Activated T-cell treated with anti-CD3 and anti-CD28 coated beads, Interleukin-2, amount 50 U/mL, for 72 hours (primary cell): ENCODE data around the gene WFS1. TPM values are rescaled to one million over a fixed set of nuclear protein-coding genes. Genes with fewer than 3 reads are reported as not detected.

Experiments used
- ATAC-seq, 2 donors: fragments of 150-1000 bp; cut with Tn5 transposase; replicated peaks in 1 of 2; 2 replicates each; pipeline ENCODE4 v1.10.0; 2021; ENCODE audit warnings: moderate library complexity in 2 of 2, mild to moderate bottlenecking in 1 of 2
- DNase-seq, 2 donors: peaks; one replicate each; pipeline ENCODE4 v3.0.0; 2021 to 2022; ENCODE audit warnings: mixed read lengths in 1 of 2
- H3K27ac Mint-ChIP-seq: one replicate; pipeline ENCODE4 v1.8.0; 2022; ENCODE audit warnings: mild to moderate bottlenecking, moderate library complexity, mixed read lengths
- H3K27me3 Mint-ChIP-seq: one replicate; pipeline ENCODE4 v1.8.0; 2022; ENCODE audit warnings: low read depth, mixed read lengths
- H3K36me3 Mint-ChIP-seq, 2 donors: one replicate each; pipeline ENCODE4 v1.8.0; 2022; ENCODE audit warnings: mixed read lengths in 2 of 2, mild to moderate bottlenecking in 1 of 2; ENCODE audit not compliant: insufficient read depth in 2 of 2
- H3K4me1 Mint-ChIP-seq: one replicate; pipeline ENCODE4 v1.8.0; 2022; ENCODE audit warnings: low read depth, mixed read lengths
- H3K4me3 Mint-ChIP-seq, 2 donors: one replicate each; pipeline ENCODE4 v1.8.0; 2022; ENCODE audit warnings: mild to moderate bottlenecking in 2 of 2, mixed read lengths in 2 of 2, moderate library complexity in 2 of 2
- H3K9me3 Mint-ChIP-seq, 2 donors: one replicate each; pipeline ENCODE4 v1.8.0; 2022; ENCODE audit warnings: mixed read lengths in 2 of 2
- total RNA-seq, 2 donors: library from RNA; stranded (reverse); gene quantifications; one replicate each; pipeline ENCODE4 v1.2.3, GENCODE V29; 2022

WFS1 gene
- total RNA-seq, 2 donors from 2014 or later = 5.3 to 7.4 TPM

- H3K27ac Mint-ChIP-seq = no peak overlapping the region
- peaks cover 52% of the 10 kb centered on the region for H3K27me3 Mint-ChIP-seq
- no peak for ATAC-seq
- H3K4me1 Mint-ChIP-seq = peaks cover 11% of the 10 kb centered on the region
- DNase-seq = no peak
- H3K36me3 Mint-ChIP-seq = no peaks in the 10 kb centered on the region
- H3K9me3 Mint-ChIP-seq = no peaks in the 10 kb centered on the region
- no peak overlapping the region for H3K4me3 Mint-ChIP-seq
Measured at GRCh38 chr4:6258026-6258360, 11.7 kb upstream of the WFS1 start.

GRCh38 chr4:6258741-6259140 is 10.9 kb upstream of the WFS1 start:
- H3K27ac Mint-ChIP-seq = no peak overlapping the region
- no peak overlapping the region for H3K4me3 Mint-ChIP-seq
- no peak for ATAC-seq
- peaks cover 11% of the 10 kb centered on the region for H3K4me1 Mint-ChIP-seq
- no peaks in the 10 kb centered on the region for H3K9me3 Mint-ChIP-seq
- no peaks in the 10 kb centered on the region for H3K36me3 Mint-ChIP-seq
- DNase-seq = no peak
- peaks cover 52% of the 10 kb centered on the region for H3K27me3 Mint-ChIP-seq

GRCh38 chr4:6259886-6260285 is 9.8 kb upstream of the WFS1 start:
- ATAC-seq = no peak
- Mint-ChIP-seq H3K4me3 (no peak overlapping the region), H3K27ac (no peak overlapping the region), H3K36me3 (no peaks in the 10 kb centered on the region), H3K9me3 (no peaks in the 10 kb centered on the region), H3K4me1 (peaks cover 11% of the 10 kb centered on the region), H3K27me3 (peaks cover 47% of the 10 kb centered on the region)
- no peak for DNase-seq

- H3K36me3 Mint-ChIP-seq = no peaks in the 10 kb centered on the region
- H3K9me3 Mint-ChIP-seq = no peaks in the 10 kb centered on the region
- DNase-seq = no peak
- peaks cover 32% of the 10 kb centered on the region for H3K27me3 Mint-ChIP-seq
- no peak overlapping the region for H3K27ac Mint-ChIP-seq
- no peak for ATAC-seq
- no peak overlapping the region for H3K4me3 Mint-ChIP-seq
- H3K4me1 Mint-ChIP-seq = peaks cover 8% of the 10 kb centered on the region
Measured at GRCh38 chr4:6262176-6262575, 7.5 kb upstream of the WFS1 start.

GRCh38 chr4:6262847-6263487 is 6.7 kb upstream of the WFS1 start:
- peak in 1 of 2 donors; percentile 19 for ATAC-seq
- Mint-ChIP-seq H3K27me3 (peaks cover 25% of the 10 kb centered on the region), H3K36me3 (no peaks in the 10 kb centered on the region), H3K4me3 (no peak overlapping the region), H3K4me1 (no peaks in the 10 kb centered on the region), H3K27ac (no peak overlapping the region), H3K9me3 (no peaks in the 10 kb centered on the region)
- DNase-seq = no peak

- Mint-ChIP-seq H3K4me1 (no peaks in the 10 kb centered on the region), H3K4me3 (no peak overlapping the region), H3K27ac (no peak overlapping the region), H3K27me3 (peaks cover 29% of the 10 kb centered on the region), H3K36me3 (no peaks in the 10 kb centered on the region), H3K9me3 (no peaks in the 10 kb centered on the region)
- peak; percentile 9 to 23 for ATAC-seq
- no peak for DNase-seq
Measured at GRCh38 chr4:6263526-6264224, 6.0 kb upstream of the WFS1 start.

- DNase-seq = peak; percentile 28 to 44
- H3K27me3 Mint-ChIP-seq = peaks cover 29% of the 10 kb centered on the region
- no peaks in the 10 kb centered on the region for H3K36me3 Mint-ChIP-seq
- H3K4me3 Mint-ChIP-seq = no peak overlapping the region
- peaks cover 3% of the 10 kb centered on the region for H3K4me1 Mint-ChIP-seq
- no peak overlapping the region for H3K27ac Mint-ChIP-seq
- no peaks in the 10 kb centered on the region for H3K9me3 Mint-ChIP-seq
- ATAC-seq = peak; percentile 57 to 66
Measured at GRCh38 chr4:6264225-6264540, 5.5 kb upstream of the WFS1 start.

GRCh38 chr4:6265546-6265945 is 4.1 kb upstream of the WFS1 start:
- Mint-ChIP-seq H3K27ac (no peak overlapping the region), H3K36me3 (no peaks in the 10 kb centered on the region), H3K4me3 (no peak overlapping the region), H3K9me3 (no peaks in the 10 kb centered on the region), H3K27me3 (peaks cover 23% of the 10 kb centered on the region), H3K4me1 (peaks cover 5% of the 10 kb centered on the region)
- DNase-seq (no peak), ATAC-seq (no peak)

- no peak for DNase-seq
- no peaks in the 10 kb centered on the region for H3K36me3 Mint-ChIP-seq
- H3K4me3 Mint-ChIP-seq = no peak overlapping the region
- no peak overlapping the region for H3K27ac Mint-ChIP-seq
- ATAC-seq = no peak
- peaks cover 7% of the 10 kb centered on the region for H3K27me3 Mint-ChIP-seq
- H3K4me1 Mint-ChIP-seq = peaks cover 5% of the 10 kb centered on the region
- no peaks in the 10 kb centered on the region for H3K9me3 Mint-ChIP-seq
Measured at GRCh38 chr4:6267573-6267972, 2.1 kb upstream of the WFS1 start.

- Mint-ChIP-seq H3K27ac (no peak overlapping the region), H3K4me3 (peak overlapping the region; percentile 75 to 85)
- no peak for ATAC-seq
Measured at GRCh38 chr4:6268650-6269615, 717 bp upstream of the WFS1 start.

GRCh38 chr4:6270636-6271121 is 1.0 kb downstream of the WFS1 start:
- DNase-seq (no peak), ATAC-seq (no peak)
- Mint-ChIP-seq H3K27me3 (peaks cover 7% of the 10 kb centered on the region), H3K36me3 (no peaks in the 10 kb centered on the region), H3K4me3 (peak overlapping the region; percentile 74 to 80), H3K27ac (no peak overlapping the region), H3K4me1 (peaks cover 5% of the 10 kb centered on the region), H3K9me3 (no peaks in the 10 kb centered on the region)

More at GRCh38 chr4:6268650-6269615, 717 bp upstream of the WFS1 start:
- no peak for DNase-seq
- no peaks in the 10 kb centered on the region for H3K9me3 Mint-ChIP-seq
- no peaks in the 10 kb centered on the region for H3K36me3 Mint-ChIP-seq
- H3K4me1 Mint-ChIP-seq = peaks cover 5% of the 10 kb centered on the region
- peaks cover 7% of the 10 kb centered on the region for H3K27me3 Mint-ChIP-seq

- Mint-ChIP-seq H3K27ac (no peak overlapping the region), H3K4me3 (peak overlapping the region; percentile 74 to 80), H3K4me1 (peaks cover 5% of the 10 kb centered on the region), H3K36me3 (no peaks in the 10 kb centered on the region), H3K9me3 (no peaks in the 10 kb centered on the region), H3K27me3 (peaks cover 7% of the 10 kb centered on the region)
- DNase-seq (no peak), ATAC-seq (no peak)
Measured at GRCh38 chr4:6271206-6271605, 1.6 kb downstream of the WFS1 start.
